HG03439 (cell line): Measurements from ENCODE around the gene ZNF556.

ENCODE experiments used
- ATAC-seq: cut with Tn5 transposase; IDR thresholded peaks from one replicate; pipeline ENCODE4 v1.9.1; 2021; ENCODE audit warnings: mild to moderate bottlenecking, moderate library complexity; ENCODE audit not compliant: unreplicated experiment

Gene ZNF556

GRCh38 chr19:2867025-2867991 is at the start of gene ZNF556:
ZNF556 (plus strand) TSS chr19:2867335; CDS start chr19:2867422, 87 bp downstream.
- ATAC-seq: no peak

GRCh38 chr19:2819540-2820111 is 47.5 kb upstream of the ZNF556 start, which contains the start of gene ZNF554:
ZNF554 (plus strand) TSS chr19:2819868; CDS start chr19:2820072, 204 bp downstream.
- ATAC-seq: peak; percentile 87

- ATAC-seq: no peak
Measured at GRCh38 chr19:2820112-2820702, 46.9 kb upstream of the ZNF556 start.

GRCh38 chr19:2822846-2823245 is 44.3 kb upstream of the ZNF556 start:
- ATAC-seq: no peak

- no peak for ATAC-seq
Measured at GRCh38 chr19:2823646-2824045, 43.5 kb upstream of the ZNF556 start.

GRCh38 chr19:2824129-2824528 is 43.0 kb upstream of the ZNF556 start:
- no peak for ATAC-seq

- ATAC-seq: no peak
Measured at GRCh38 chr19:2827022-2827421, 40.1 kb upstream of the ZNF556 start.

- no peak for ATAC-seq
Measured at GRCh38 chr19:2827840-2828489, 39.2 kb upstream of the ZNF556 start.

GRCh38 chr19:2834294-2834871 is 32.8 kb upstream of the ZNF556 start:
- no peak for ATAC-seq

- no peak for ATAC-seq
Measured at GRCh38 chr19:2837430-2837829, 29.7 kb upstream of the ZNF556 start.

GRCh38 chr19:2840794-2841791 is 26.0 kb upstream of the ZNF556 start, which contains the start of gene ZNF555:
ZNF555 (plus strand) TSS chr19:2841475; CDS start chr19:2841573, 98 bp downstream.
- ATAC-seq: peak; percentile 92

GRCh38 chr19:2841855-2842574 is 25.1 kb upstream of the ZNF556 start:
- ATAC-seq: no peak

- no peak for ATAC-seq
Measured at GRCh38 chr19:2845107-2845506, 22.0 kb upstream of the ZNF556 start.

- no peak for ATAC-seq
Measured at GRCh38 chr19:2846180-2846894, 20.8 kb upstream of the ZNF556 start.

GRCh38 chr19:2847507-2847906 is 19.6 kb upstream of the ZNF556 start:
- ATAC-seq: no peak

- ATAC-seq: no peak
Measured at GRCh38 chr19:2848616-2849015, 18.5 kb upstream of the ZNF556 start.

GRCh38 chr19:2850256-2850925 is 16.7 kb upstream of the ZNF556 start:
- no peak for ATAC-seq

- ATAC-seq: no peak
Measured at GRCh38 chr19:2852598-2852997, 14.5 kb upstream of the ZNF556 start.
